BJ (cell line): ENCODE measurements around the gene SPOPL. TPM values are rescaled to one million over a fixed set of nuclear protein-coding genes. Genes with fewer than 3 reads are reported as not detected.

Source experiments
- CTCF ChIA-PET: fragments of 350-600 bp; formaldehyde crosslinking; extraction: SDS; loops from one replicate; lab custom pipeline; 2021; ENCODE audit warnings: antibody characterized with exemption, inconsistent platforms; lab: Yijun Ruan, JAX
- POLR2A ChIA-PET: fragments of 300-600 bp; sonication (Branson Sonifier 250); formaldehyde crosslinking; extraction: SDS; loops from one replicate; lab custom pipeline; 2021; ENCODE audit warnings: antibody characterized with exemption; lab: Charles Lee
- DNase-seq: peaks from one replicate; pipeline ENCODE4 v3.0.0-alpha.2; 2011; ENCODE audit warnings: low read depth
- H3K27me3 ChIP-seq: 2 replicates; pipeline ENCODE4 v1.6.0; 2011; ENCODE audit warnings: low read length; ENCODE audit not compliant: control insufficient read depth, insufficient read depth
- H3K36me3 ChIP-seq: 2 replicates; pipeline ENCODE4 v1.5.1; 2011; ENCODE audit warnings: low read length; ENCODE audit not compliant: control insufficient read depth, insufficient read depth
- H3K4me3 ChIP-seq: 2 replicates; pipeline ENCODE4 v1.5.1; 2011; ENCODE audit warnings: low read depth, mild to moderate bottlenecking, control low read depth, low read length
- polyA plus RNA-seq: library from polyadenylated mRNA; depleted of rRNA; stranded (reverse); fragments of >200 nt; gene quantifications from 2 replicates; pipeline ENCODE4 v1.2.3, GENCODE V29; 2011
- TF ChIP-seq, protein P1 (sequence below): IDR thresholded peaks from 2 replicates; pipeline ENCODE4 v1.5.1; 2011; ENCODE audit warnings: low read depth, mild to moderate bottlenecking, control low read depth, inconsistent platforms, low read length, moderate library complexity; ENCODE audit not compliant: insufficient read depth

The SPOPL gene
- polyA plus RNA-seq, 1 experiment: 5.8 TPM

DNA sequence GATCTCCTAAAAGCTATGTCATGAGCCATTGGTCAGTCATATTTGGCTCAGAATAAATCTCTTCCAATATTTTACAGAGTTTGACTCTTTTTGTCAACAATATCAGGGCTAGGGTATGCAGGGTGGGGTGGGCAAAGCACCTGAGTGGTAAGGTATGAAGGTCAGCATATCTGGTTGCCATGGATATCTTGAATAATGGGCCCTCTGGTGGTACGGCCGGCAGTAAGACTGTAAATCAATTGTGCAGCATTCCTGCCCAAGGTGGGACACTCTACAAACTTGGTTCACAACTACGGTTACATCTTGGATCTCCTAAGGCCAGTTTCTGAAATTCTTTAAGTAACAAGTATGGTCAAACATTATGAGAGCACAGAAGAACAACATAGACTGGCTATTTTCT lies 119.6 kb downstream of the SPOPL start:
- POLR2A ChIA-PET: no interaction called here
- DNase-seq: no peak

DNA sequence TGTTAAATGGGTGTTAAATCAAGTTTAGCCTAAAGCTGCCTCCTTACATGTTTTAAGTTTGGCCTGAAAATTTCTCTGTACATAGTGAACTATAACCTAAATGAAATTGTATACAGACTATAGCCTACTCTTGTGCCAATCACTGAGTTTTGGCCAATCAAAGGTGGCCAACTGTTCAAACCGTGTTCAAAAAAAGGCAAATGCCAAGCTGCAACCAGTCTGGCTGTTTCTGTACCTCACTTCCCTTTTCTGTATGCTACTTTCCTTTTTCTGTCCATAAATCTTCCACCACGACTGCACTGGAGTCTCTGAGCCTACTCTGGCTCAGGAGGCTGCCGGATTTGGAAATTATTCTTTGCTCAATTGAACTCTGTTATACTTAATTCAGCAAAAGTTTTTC lies 121.0 kb downstream of the SPOPL start:
- DNase-seq: no peak
- Histone ChIP-seq H3K27me3 (no peaks in the 10 kb centered on the region), H3K36me3 (no peaks in the 10 kb centered on the region), H3K4me3 (no peak overlapping the region)
- TF ChIP-seq, protein P1, sequence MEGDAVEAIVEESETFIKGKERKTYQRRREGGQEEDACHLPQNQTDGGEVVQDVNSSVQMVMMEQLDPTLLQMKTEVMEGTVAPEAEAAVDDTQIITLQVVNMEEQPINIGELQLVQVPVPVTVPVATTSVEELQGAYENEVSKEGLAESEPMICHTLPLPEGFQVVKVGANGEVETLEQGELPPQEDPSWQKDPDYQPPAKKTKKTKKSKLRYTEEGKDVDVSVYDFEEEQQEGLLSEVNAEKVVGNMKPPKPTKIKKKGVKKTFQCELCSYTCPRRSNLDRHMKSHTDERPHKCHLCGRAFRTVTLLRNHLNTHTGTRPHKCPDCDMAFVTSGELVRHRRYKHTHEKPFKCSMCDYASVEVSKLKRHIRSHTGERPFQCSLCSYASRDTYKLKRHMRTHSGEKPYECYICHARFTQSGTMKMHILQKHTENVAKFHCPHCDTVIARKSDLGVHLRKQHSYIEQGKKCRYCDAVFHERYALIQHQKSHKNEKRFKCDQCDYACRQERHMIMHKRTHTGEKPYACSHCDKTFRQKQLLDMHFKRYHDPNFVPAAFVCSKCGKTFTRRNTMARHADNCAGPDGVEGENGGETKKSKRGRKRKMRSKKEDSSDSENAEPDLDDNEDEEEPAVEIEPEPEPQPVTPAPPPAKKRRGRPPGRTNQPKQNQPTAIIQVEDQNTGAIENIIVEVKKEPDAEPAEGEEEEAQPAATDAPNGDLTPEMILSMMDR: no peak
- POLR2A ChIA-PET: no interaction called here
- CTCF ChIA-PET: no interaction called here

More for the DNA sequence above, 119.6 kb downstream of the SPOPL start:
- no peaks in the 10 kb centered on the region for H3K36me3 ChIP-seq
- no peak overlapping the region for H3K4me3 ChIP-seq
- CTCF ChIA-PET: no interaction called here
- no peaks in the 10 kb centered on the region for H3K27me3 ChIP-seq
- TF ChIP-seq, protein P1: no peak
